ENCODE results near the gene PIK3C2A.

The PIK3C2A gene

GRCh38 chr11:17214338-17214737 is 6.6 kb upstream of the PIK3C2A start:
- DNase-seq (ENCODE audit: low read depth in 1 of 2, low spot score in 1 of 2), result no peak

- no peak for DNase-seq (ENCODE audit: low read depth in 1 of 2, low spot score in 1 of 2)
These were observed 3.5 kb upstream of the PIK3C2A start for GRCh38 chr11:17211286-17211685.

- DNase-seq (ENCODE audit: low read depth in 1 of 2, low spot score in 1 of 2), result no peak
These were observed 2.1 kb upstream of the PIK3C2A start for GRCh38 chr11:17209939-17210245.

GRCh38 chr11:17208257-17208999 is 642 bp upstream of the PIK3C2A start:
- peak in 1 of 2 donors; percentile 14 for DNase-seq (ENCODE audit: low read depth in 1 of 2, low spot score in 1 of 2)

GRCh38 chr11:17206463-17206862 is 1.3 kb downstream of the PIK3C2A start:
- no peak for DNase-seq (ENCODE audit: low read depth in 1 of 2, low spot score in 1 of 2)

- no peak for DNase-seq (ENCODE audit: low read depth in 1 of 2, low spot score in 1 of 2)
These were observed 10.3 kb downstream of the PIK3C2A start for GRCh38 chr11:17197431-17197898.

GRCh38 chr11:17188675-17189074 is 19.1 kb downstream of the PIK3C2A start:
- no peak for DNase-seq (ENCODE audit: low read depth in 1 of 2, low spot score in 1 of 2)

- DNase-seq (ENCODE audit: low read depth in 1 of 2, low spot score in 1 of 2), result no peak
These were observed 20.7 kb downstream of the PIK3C2A start for GRCh38 chr11:17186932-17187692.

- no peak for DNase-seq (ENCODE audit: low read depth in 1 of 2, low spot score in 1 of 2)
These were observed 21.8 kb downstream of the PIK3C2A start for GRCh38 chr11:17185938-17186337.

GRCh38 chr11:17184882-17185587 is 22.8 kb downstream of the PIK3C2A start:
- no peak for DNase-seq (ENCODE audit: low read depth in 1 of 2, low spot score in 1 of 2)

GRCh38 chr11:17183836-17184235 is 23.9 kb downstream of the PIK3C2A start:
- DNase-seq (ENCODE audit: low read depth in 1 of 2, low spot score in 1 of 2), result no peak

GRCh38 chr11:17179970-17180369 is 27.8 kb downstream of the PIK3C2A start:
- no peak for DNase-seq (ENCODE audit: low read depth in 1 of 2, low spot score in 1 of 2)

GRCh38 chr11:17173332-17173731 is 34.5 kb downstream of the PIK3C2A start:
- DNase-seq (ENCODE audit: low read depth in 1 of 2, low spot score in 1 of 2), result no peak

GRCh38 chr11:17171916-17172315 is 35.9 kb downstream of the PIK3C2A start:
- no peak for DNase-seq (ENCODE audit: low read depth in 1 of 2, low spot score in 1 of 2)

- no peak for DNase-seq (ENCODE audit: low read depth in 1 of 2, low spot score in 1 of 2)
These were observed 36.4 kb downstream of the PIK3C2A start for GRCh38 chr11:17171343-17171742.

- no peak for DNase-seq (ENCODE audit: low read depth in 1 of 2, low spot score in 1 of 2)
These were observed 37.9 kb downstream of the PIK3C2A start for GRCh38 chr11:17169876-17170275.

- no peak for DNase-seq (ENCODE audit: low read depth in 1 of 2, low spot score in 1 of 2)
These were observed 42.4 kb downstream of the PIK3C2A start for GRCh38 chr11:17165247-17165890.

- DNase-seq (ENCODE audit: low read depth in 1 of 2, low spot score in 1 of 2), result no peak
These were observed 43.2 kb downstream of the PIK3C2A start for GRCh38 chr11:17164361-17165246.

- DNase-seq (ENCODE audit: low read depth in 1 of 2, low spot score in 1 of 2), result no peak
These were observed 44.0 kb downstream of the PIK3C2A start for GRCh38 chr11:17163736-17164135.

GRCh38 chr11:17163291-17163690 is 44.5 kb downstream of the PIK3C2A start:
- no peak for DNase-seq (ENCODE audit: low read depth in 1 of 2, low spot score in 1 of 2)

All from stimulated activated CD4-positive, alpha-beta T cell treated with anti-CD3 and anti-CD28 coated beads, Interleukin-15, amount 100 ng/mL, for 1 hour (primary cell).